CD4-positive, alpha-beta T cell (primary cell): ENCODE measurements around the gene MSRB2. TPM values are rescaled to one million over a fixed set of nuclear protein-coding genes. Genes with fewer than 3 reads are reported as not detected.

Experiments
- ATAC-seq: fragments of 200-7000 bp; cut with Tn5 transposase; one replicate; pipeline ENCODE4 v1.10.0; 2022; ENCODE audit warnings: mild to moderate bottlenecking; ENCODE audit not compliant: poor library complexity
- CTCF ChIA-PET: fragments of 350-600 bp; sonication (Branson Sonifier 250); formaldehyde crosslinking; loops from one replicate; lab custom pipeline; 2021; ENCODE audit warnings: antibody characterized with exemption, inconsistent platforms; lab: Charles Lee
- POLR2A ChIA-PET: fragments of 350-600 bp; sonication (Branson Sonifier 250); formaldehyde crosslinking; loops from one replicate; lab custom pipeline; 2021; ENCODE audit warnings: antibody characterized with exemption, inconsistent platforms; lab: Charles Lee
- DNase-seq, 14 experiments: peaks; one replicate each; pipeline ENCODE4 v3.0.0-alpha.2; 2013 to 2020; ENCODE audit warnings: mixed read lengths in 2 of 14
- H3K27ac ChIP-seq, 2 donors: one replicate each; pipeline versions ENCODE4 v1.5.1 to v1.7.0; 2013; ENCODE audit warnings: low read length in 2 of 2, low read depth in 1 of 2, mild to moderate bottlenecking in 1 of 2
- H3K27me3 ChIP-seq, 2 experiments: 1 replicate in 1 of 2; 2 replicates in 1 of 2; pipeline versions ENCODE4 v1.6.1 to v1.7.0; 2013; ENCODE audit warnings: low read length in 2 of 2, control low read depth in 1 of 2, mild to moderate bottlenecking in 1 of 2, moderate library complexity in 1 of 2; ENCODE audit not compliant: insufficient read depth in 2 of 2, control insufficient read depth in 1 of 2
- H3K36me3 ChIP-seq: one replicate; pipeline ENCODE4 v1.6.1; 2013; ENCODE audit warnings: low read length, control low read depth; ENCODE audit not compliant: insufficient read depth
- H3K4me1 ChIP-seq: one replicate; pipeline ENCODE4 v1.6.1; 2013; ENCODE audit warnings: low read length, control low read depth; ENCODE audit not compliant: insufficient read depth
- H3K4me3 ChIP-seq: one replicate; pipeline ENCODE4 v1.5.1; 2013; ENCODE audit warnings: mild to moderate bottlenecking, low read length, moderate library complexity
- H3K9me3 ChIP-seq, 2 experiments: 1 replicate in 1 of 2; 2 replicates in 1 of 2; pipeline versions ENCODE4 v1.6.1 to v1.7.0; 2013; ENCODE audit warnings: low read length in 2 of 2, mild to moderate bottlenecking in 2 of 2, control low read depth in 1 of 2, moderate library complexity in 1 of 2; ENCODE audit not compliant: control insufficient read depth in 1 of 2, insufficient read depth in 1 of 2
- H3K27ac Mint-ChIP-seq: one replicate; pipeline ENCODE4 v1.8.0; 2020; ENCODE audit warnings: mixed read lengths
- H3K27me3 Mint-ChIP-seq: one replicate; pipeline ENCODE4 v1.8.0; 2021; ENCODE audit warnings: mixed read lengths
- H3K36me3 Mint-ChIP-seq: one replicate; pipeline ENCODE4 v1.8.0; 2021; ENCODE audit warnings: low read depth, mixed read lengths
- H3K4me1 Mint-ChIP-seq: one replicate; pipeline ENCODE4 v1.8.0; 2021; ENCODE audit warnings: low read depth, mixed read lengths
- H3K4me3 Mint-ChIP-seq: one replicate; pipeline ENCODE4 v1.8.0; 2020; ENCODE audit warnings: mild to moderate bottlenecking, mixed read lengths
- H3K9me3 Mint-ChIP-seq: one replicate; pipeline ENCODE4 v1.8.0; 2020; ENCODE audit warnings: mixed read lengths
- CTCF ChIP-seq: fragments of 200-600 bp; IDR thresholded peaks from one replicate; pipeline ENCODE4 v1.8.0; 2022; ENCODE audit warnings: antibody characterized with exemption, mild to moderate bottlenecking
- intact Hi-C, 2 experiments: fragments of 100-400 bp; cut with DNase I in 1 of 2; cut with micrococcal nuclease in 1 of 2; formaldehyde crosslinking; loops; one replicate each; pipeline versions ENCODE4 v1.15.1 to v1.9.0; 2023 to 2025; cut with DNase I, micrococcal nuclease
- total RNA-seq, 174 experiments: library from RNA in 2 of 174; stranded (reverse) in 2 of 174; gene quantifications; one replicate each; pipeline ENCODE4 v1.2.3 and lab custom pipeline; 2021 to 2026

The MSRB2 gene
- total RNA-seq, 2 experiments from 2014 or later: 0.66 to 1.4 TPM

GRCh38 chr10:23151071-23151470 lies 55.7 kb downstream of the MSRB2 start:
- Mint-ChIP-seq H3K4me1 (no peaks in the 10 kb centered on the region), H3K27me3 (peaks cover 24% of the 10 kb centered on the region), H3K27ac (no peak overlapping the region), H3K36me3 (no peaks in the 10 kb centered on the region), H3K9me3 (no peaks in the 10 kb centered on the region), H3K4me3 (no peak overlapping the region)
- DNase-seq (no peak), ATAC-seq (no peak)
- Histone ChIP-seq H3K27me3 (peaks cover 0 to 9% of the 10 kb centered on the region in 2 experiments), H3K27ac (no peak overlapping the region), H3K9me3 (no peaks in the 10 kb centered on the region), H3K4me3 (no peak overlapping the region), H3K4me1 (no peaks in the 10 kb centered on the region), H3K36me3 (no peaks in the 10 kb centered on the region)
- POLR2A ChIA-PET: no interaction called here
- CTCF ChIA-PET: no interaction called here
- intact Hi-C loops: no loop called here
- no peak for TF ChIP-seq CTCF

GRCh38 chr10:23155169-23155568 lies 59.8 kb downstream of the MSRB2 start:
- TF ChIP-seq CTCF: no peak
- ATAC-seq (no peak), DNase-seq (no peak)
- H3K27me3 ChIP-seq: peaks cover 16% of the 10 kb centered on the region in 2 experiments
- Mint-ChIP-seq H3K36me3 (no peaks in the 10 kb centered on the region), H3K4me1 (no peaks in the 10 kb centered on the region), H3K27me3 (peaks cover 49% of the 10 kb centered on the region), H3K27ac (no peak overlapping the region), H3K4me3 (no peak overlapping the region), H3K9me3 (no peaks in the 10 kb centered on the region)
- intact Hi-C loops: no loop called here
- no peaks in the 10 kb centered on the region for H3K4me1 ChIP-seq
- no peak overlapping the region for H3K27ac ChIP-seq
- ChIA-PET CTCF (interaction anchor here (1.2 kb wide), 1 partner anchor 13 kb away, joined by 3 read pairs; no protein-coding TSS in a partner anchor), POLR2A (no interaction called here)
- no peak overlapping the region for H3K4me3 ChIP-seq
- no peaks in the 10 kb centered on the region for H3K36me3 ChIP-seq
- no peaks in the 10 kb centered on the region for H3K9me3 ChIP-seq

GRCh38 chr10:23156447-23157150 lies 61.2 kb downstream of the MSRB2 start:
- Mint-ChIP-seq H3K4me1 (no peaks in the 10 kb centered on the region), H3K36me3 (no peaks in the 10 kb centered on the region), H3K4me3 (no peak overlapping the region), H3K27ac (no peak overlapping the region), H3K9me3 (no peaks in the 10 kb centered on the region), H3K27me3 (peaks cover 48% of the 10 kb centered on the region)
- Histone ChIP-seq H3K4me1 (no peaks in the 10 kb centered on the region), H3K4me3 (no peak overlapping the region), H3K9me3 (no peaks in the 10 kb centered on the region), H3K27ac (no peak overlapping the region), H3K27me3 (peaks cover 11 to 16% of the 10 kb centered on the region in 2 experiments), H3K36me3 (no peaks in the 10 kb centered on the region)
- intact Hi-C loops: loop anchor here in 1 of 2 experiments (2.0 kb wide), 1 partner anchor 546 kb away; no protein-coding TSS in a partner anchor
- ChIA-PET CTCF (no interaction called here), POLR2A (no interaction called here)
- DNase-seq: no peak
- no peak for TF ChIP-seq CTCF
- no peak for ATAC-seq
